Amniotic stem cell (primary cell): ENCODE data around the gene SLAMF9.
A peak's percentile ranks its signal among the peaks of the same experiment; 100 is the strongest.

Source experiments
- DNase-seq: peaks from one replicate; lab custom pipeline; 2025; lab: John Stamatoyannopoulos, UW

The SLAMF9 gene

DNA sequence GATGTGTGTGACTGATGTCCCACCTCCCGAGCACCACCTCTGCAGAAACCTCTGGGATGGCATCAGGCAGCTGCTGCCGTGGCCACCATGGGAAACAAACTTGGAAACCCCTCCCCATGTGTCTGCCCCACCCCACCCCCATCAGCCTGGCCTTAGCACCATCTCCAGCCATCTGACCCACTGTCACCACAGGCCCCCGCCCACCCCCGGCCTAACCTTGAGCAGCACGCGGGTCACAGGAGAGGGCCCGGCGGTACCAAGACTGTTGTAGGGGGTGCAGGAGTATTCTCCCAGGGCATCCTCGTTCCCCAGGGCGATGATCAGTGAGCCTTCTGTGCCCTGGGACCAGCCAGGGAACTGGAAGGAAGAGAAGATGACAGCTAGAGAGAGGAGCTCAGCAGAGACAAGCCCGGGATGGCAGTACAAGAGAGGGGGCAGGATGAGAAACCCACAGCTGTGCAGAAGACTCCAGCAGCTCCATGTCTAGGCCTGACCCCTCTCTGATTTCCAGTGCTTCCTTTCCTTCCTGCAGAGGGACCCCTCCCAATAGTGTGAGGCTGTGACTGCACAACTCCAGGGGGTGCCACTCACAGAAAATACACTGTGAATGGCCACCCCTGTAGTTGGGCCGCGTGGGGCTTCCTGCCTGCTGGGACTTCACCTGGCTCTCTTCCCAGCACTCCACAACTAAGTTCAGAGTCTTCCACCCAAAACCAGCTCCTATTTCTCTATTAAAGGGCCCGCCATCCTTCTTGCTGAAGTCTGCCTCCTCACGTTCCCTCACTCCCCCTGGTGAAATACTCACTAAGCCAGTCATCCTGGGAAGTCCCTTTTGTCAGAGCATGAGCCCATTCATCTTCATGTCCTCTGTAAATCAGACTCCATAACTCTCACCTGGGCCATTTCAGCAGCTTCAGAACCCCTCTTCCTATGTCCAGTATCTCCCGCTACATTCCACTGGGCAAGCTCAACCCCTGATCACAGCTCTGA, 21.4 kb downstream of the SLAMF9 start:
- DNase-seq = no peak

DNA sequence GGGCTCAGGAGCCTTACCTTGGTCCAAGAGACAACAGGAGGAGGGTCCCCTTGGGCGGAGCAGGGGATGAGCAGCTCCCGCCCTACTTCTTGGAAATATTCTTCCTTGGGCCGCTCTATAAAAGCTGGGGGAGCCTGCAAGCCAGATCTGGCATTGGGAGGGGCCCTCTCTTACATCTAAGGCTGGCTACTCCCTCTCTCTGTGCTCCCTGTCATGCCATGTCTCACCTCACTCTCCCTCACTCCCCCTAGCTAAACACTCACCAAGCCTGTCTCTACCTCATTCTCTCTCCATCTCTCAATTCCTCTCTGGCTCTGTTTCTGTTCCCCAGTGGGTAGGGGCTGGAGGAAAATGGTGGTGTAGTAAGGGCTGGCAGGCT, 22.3 kb downstream of the SLAMF9 start:
- DNase-seq = no peak

DNA sequence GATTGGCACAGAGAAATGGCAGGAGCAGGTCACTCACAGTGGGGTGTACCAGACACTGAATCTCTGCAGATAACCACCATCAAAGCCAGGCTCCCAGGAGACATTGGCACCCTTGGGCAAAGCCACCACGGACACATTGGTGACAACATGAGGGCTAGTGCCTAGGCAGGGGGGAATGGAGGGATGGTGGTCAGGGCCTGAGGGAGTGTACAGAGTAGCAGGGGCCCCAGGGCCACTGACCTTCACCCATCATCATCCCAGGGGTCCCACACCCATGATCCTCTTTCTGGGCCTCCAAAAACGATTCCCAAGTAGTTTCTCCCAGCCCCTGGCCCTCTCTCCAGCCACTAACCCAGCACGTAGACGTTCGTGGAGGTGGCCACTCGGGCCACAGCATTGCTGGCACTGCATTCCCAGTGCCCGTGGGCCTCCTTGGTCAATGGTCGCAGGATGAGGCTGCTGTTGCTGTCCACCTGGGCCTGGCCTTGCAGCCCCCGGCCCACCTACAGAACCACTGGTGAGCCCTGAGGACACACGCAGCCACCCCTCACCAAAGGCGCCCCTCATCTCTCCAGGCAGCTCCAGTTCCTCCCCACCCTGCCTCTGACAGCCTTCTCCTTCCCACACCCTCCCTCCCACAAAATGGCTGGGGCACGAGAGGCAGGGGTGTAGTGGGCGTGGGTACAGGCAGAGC, 22.8 kb downstream of the SLAMF9 start:
- no peak for DNase-seq

DNA sequence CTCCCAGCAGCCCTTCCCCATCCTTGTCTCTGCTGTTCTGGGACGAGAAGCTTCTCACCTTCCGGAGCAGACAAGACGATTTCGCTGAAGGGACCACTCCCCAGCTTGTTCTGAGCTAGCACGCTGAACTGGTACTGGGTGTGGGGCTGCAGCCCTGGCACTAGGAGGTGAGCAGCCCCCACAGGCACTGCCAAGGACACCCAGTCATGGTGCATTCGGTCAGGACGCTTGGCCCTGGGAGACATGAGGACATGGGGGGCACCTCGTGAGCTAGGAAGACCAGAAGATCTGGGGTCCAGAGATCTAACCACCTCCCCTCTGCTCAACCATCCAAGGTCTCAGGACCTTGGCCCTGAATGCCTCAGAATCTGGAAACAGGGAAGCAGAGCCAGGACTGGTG, 23.4 kb downstream of the SLAMF9 start:
- no peak for DNase-seq

DNA sequence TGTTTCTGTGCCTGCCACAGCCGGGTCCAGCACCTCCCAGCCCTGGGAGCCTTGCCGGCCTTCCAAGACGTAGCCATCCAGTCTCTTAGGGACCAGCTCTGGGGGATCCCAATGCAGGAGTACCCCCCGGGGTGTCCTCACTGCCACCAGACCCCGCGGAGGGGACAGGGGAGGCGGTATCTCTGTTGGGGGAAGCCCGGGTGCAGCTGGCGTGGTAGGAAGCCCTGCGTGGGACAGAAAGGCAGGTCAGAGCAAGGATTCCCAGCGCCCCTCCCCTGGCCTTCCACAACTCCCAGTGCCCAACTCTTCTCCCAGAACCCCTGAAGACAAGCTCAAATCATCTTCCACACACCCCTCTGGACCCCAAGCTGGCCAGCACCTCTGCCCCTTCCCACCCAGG, 23.8 kb downstream of the SLAMF9 start:
- no peak for DNase-seq

DNA sequence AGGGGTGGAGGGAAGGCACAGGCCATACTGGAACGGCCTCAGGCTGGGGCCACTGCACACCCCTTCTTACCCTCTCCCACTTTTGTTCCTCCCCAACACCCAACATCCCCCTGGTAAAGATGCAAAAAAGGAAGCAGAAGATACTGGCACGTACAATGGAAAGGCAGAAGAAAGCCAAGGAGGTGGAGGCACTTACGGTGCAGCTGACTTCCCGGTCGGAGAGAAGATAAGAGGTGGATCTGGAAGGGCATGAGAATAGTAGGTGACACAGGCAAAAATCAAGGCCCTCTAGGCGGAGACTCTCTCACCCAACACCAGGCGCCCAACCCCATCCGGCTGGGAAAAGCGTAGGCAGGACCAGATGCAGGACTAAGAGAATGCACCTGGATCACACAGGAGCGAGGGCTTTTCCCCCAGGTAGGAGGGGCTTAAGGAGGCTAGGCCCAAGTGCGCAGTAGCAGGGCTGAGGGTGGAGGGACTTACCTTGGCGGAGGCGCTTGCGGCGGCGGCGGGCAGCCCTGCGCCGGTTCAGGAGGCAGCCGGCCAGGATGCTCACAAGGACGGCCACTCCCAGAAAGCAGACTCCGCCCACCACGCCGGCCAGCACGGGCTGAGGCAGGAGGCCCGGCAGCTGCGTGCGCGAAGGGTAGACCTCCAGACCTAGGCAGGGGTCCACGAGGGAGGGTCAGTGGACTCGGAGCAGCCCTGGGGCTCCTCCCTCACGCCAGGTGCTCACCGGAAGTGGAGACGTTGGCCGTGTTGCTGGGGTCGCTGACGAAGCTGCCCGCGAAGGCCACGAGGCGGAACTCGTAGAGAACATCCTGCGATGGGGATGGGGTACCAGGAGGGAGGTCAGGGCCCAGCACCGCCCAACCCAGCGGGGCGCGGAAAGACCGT, 24.6 kb downstream of the SLAMF9 start:
- no peak for DNase-seq

DNA sequence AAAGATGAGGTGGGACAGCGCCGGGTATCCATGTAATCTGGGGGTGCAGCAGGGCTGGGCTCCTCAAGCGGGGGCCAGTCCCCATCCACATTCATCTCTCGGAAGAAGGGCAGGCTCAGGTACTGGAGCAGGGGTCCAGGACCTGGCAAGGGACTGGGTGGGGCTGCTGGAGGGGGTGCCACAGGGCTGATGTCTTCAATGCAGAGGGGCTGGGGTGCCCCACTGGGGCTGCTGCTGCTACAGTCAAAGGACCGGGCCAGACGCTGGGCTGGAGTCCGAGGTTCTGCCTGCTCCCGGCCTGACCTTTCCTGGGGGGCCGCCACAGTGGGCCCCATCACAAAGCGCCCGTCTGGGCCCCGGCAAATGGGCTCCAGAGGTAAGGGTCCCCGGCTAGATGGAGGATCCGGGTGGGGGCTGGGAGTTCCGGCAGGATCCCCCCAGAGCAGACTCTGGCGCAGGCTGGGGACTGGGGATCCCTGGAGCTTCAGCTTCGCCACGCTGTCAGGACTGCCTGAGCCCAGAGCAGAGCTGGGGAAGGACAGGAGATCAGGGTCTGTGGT, 25.5 kb downstream of the SLAMF9 start:
- no peak for DNase-seq

DNA sequence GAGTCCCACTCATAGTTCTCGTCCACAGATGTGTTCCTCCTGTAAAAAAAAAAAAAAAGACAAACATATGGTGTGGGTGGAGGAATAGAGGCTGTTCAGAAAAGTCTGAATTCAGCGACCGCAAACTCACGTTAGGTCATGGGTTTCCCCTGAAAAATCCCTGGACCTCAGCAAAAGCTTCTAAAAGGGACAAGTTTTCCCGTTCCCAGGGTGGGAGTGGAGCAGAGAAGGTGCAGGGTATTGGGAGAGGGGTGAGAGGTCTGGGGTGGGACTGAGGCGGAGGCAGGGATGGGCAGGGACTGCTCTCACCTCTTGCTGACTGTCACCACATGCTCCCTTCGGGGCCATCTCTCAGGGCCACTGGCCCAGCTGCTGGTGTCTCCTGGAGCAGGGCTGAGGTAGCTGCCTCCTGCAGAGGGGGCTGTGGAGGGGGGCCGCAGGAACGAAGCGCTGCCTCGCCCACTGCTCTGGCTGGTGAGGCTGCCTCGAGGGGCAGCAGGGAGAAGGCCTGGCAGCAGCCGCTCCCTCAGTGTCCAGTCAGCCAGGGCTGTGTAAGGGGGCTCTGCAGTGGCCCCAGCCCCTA, 26.1 kb downstream of the SLAMF9 start:
- DNase-seq = no peak

DNA sequence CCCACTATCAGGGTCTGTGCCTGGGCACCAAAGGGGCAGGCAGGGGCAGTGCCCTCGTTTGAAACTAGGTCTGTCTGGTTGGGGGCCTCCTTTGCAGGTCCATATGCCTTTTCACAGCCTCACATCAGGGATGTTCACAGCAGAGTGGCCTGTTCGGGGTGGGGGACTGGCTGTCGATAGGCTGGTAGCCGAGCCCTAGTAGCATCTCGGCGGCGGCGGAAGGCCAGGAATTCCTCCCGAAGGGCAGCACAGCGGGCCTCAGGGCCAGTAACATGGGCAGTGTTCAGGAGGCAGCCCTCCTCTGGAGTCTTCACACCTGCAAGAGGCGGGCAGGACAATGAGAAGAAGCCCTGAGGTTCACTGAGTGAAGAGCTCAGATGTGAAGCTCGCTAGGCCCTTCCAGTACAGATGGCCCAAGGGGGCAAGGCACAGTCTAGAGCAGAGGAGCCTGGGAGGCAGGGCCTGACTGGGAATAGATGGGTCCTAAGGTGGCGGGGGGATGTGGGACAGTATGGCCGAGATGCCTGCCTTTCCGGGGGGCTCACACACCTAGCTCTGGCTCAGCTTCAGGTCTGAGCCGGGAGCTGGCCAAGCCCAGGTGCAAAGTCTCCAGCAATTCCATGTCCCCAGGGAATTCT, 26.7 kb downstream of the SLAMF9 start:
- DNase-seq = no peak

DNA sequence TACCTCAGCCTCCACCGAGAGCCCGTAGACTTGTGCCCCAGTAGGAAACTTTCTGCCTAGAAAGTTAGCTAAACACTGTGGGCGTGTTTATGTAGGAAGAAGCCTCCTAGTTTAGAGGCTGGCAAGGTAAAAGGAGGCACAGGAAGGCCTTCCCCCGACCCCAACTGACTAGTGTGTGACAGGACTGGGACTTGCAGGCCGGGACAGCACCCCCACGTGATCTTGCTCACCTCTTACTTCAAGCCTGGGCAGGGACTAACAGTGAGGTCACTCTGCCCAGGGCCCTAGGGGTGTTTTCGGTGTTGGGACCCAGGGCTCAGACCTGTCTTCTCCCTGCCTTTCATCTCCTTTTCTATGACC, 28.3 kb downstream of the SLAMF9 start:
- DNase-seq = no peak

DNA sequence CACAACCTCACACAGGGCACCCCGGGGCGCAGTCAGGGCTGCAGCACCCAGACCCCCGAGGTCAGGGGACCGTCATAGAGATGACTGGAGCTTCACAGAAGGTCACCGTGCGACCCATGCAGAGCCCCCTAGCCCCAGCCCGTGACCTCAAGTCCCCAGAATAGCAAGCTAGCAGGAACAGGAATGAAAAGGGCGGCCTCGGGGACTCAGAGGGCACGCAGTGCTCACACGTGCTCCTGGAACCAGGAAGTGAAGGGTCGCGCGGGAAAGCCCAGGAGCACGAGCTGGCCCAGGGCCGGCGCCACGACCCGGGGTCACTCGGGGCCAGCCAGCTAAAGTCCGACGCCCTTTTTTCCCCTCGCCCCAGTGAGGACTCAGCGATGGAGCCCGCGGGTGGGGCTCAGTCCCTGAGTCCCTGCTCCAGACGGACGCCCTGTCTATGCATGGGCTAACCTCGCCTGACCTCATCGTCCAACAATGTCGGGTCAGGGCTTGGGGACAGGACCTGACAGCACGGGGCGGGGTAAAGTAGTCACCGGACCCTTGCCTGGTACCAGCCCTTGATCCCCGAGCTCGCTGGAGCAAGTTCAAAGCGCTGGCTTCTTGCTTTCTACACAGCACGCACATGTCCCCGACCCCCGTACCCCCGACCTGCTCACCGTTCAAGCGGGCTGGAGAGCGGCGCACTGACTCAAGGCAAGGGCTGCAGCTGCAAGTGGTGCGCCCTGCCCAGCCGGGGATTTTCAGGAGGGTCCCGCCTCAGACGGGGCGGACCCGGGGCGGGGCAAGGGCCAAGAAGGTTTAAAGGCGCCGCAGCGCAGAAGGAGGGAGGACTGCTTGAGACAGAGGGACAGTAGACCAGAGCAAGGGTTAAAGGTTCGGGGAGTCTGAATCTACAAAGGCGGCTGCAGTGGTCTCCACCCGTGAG, 29.0 kb downstream of the SLAMF9 start, which contains the start of gene TAGLN2:
Gene TAGLN2 (minus strand): TSS at position 717 of the 928 bp plus-strand sequence. CDS start 4,998 bp downstream, outside the sequence.
- DNase-seq = peak; percentile 65

DNA sequence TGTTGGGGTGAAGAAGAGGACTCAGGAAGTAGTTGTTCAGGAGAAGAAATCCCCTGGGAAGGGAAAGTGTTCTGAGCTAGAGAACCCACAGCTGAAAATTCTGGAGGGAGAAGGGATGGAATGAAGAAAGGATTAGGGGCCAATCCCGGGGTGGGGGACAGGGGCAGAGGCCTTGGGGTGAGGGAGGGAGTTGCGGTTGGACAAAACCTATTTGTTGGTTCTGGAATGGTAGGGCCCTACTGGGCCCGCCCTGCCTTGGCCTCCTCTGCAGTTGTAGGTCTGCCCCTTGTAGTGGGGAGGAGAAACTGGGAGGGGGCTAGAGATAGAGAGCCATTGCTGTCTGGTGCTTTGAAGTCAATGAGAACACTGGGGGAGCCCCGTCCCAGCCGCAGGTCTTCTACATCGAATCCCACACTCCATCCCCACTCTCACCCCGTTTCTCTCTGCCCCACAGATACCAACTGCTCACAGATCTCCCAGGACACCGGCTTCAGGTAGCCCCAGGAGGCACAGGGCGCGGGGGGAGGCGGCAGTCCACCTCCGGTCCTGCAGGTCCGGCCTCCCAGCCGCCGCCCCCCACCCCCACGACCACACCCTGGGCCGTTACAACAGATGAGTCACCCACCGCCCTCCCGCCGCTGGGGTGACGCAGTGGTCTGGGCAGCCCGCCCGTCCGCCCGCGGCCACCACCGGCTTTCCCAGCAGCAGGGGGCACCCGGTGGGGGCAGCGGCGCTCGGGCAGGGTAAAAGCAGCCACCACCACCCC, 29.8 kb downstream of the SLAMF9 start:
- peak; percentile 87 for DNase-seq

DNA sequence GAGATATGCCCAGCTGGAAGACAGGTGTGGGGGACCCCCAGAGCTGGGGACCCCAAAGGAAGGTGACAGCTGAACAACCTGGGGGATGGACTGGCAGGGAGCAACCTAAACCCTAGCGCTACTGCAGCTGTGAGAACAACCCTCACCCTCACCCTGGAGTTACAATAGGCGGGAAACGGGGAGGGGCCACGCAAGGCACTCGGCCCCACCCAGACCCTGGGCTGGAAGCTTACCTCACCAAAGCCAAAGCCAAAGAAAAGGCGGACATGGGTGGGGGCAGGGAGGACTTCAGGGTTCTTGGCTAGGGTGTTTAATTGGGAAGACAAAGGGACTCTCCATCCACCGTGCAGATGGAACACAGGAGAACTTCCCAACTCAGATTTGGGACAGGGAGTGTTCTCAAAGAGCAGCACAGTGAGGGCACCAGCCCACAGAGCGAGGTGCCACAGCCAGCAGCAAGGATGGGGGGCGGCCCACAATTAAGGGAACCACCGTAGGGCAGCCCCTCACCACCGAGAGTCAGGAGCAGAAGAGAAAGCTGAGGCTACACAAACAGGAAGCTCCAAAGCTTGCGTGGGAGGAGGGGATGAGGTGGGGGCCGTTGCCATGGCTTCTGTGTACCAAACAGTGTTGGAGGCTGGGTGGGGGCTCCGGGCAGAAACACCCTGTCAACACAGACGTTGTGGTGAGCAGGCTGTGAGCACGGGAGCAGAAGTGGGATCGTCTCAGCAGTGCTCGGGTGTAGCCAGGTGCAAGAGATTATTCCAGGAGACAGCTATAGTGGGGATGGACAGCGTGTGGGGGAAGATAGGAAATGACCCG, 30.6 kb downstream of the SLAMF9 start:
- DNase-seq = peak; percentile 68

DNA sequence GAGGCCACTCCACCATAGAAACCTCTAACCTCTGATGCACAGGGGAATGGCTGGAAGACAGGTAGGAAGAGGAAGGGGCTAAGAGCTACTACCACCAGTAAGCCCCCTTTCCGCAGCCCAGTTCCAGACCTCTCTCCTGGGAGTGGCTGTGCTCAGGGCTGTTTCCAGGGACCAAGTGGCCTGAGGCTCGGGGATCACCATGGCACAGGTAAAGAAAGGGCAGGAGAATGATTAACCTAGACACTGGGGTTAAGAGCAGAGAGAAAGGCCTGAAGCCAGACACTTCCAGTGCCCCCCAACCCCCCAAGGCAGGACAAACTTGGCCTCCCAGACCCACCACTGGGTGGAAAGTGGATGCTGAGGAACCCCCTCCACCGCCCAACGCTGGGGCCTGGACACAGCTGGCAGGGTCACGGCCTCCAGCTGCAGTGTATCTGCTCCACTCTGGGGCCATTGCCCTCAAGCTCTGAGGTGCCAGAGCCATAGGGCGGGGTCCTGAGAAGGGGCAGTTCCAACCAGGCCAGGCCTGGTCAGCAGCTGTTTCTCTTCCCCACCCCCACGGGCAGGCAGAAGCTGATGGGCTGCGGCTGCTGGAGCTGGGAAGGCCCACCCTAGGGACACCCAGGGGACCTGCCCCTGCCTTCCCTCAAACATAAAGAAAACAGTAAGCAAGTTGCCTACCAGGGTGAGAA, 31.4 kb downstream of the SLAMF9 start:
- no peak for DNase-seq

DNA sequence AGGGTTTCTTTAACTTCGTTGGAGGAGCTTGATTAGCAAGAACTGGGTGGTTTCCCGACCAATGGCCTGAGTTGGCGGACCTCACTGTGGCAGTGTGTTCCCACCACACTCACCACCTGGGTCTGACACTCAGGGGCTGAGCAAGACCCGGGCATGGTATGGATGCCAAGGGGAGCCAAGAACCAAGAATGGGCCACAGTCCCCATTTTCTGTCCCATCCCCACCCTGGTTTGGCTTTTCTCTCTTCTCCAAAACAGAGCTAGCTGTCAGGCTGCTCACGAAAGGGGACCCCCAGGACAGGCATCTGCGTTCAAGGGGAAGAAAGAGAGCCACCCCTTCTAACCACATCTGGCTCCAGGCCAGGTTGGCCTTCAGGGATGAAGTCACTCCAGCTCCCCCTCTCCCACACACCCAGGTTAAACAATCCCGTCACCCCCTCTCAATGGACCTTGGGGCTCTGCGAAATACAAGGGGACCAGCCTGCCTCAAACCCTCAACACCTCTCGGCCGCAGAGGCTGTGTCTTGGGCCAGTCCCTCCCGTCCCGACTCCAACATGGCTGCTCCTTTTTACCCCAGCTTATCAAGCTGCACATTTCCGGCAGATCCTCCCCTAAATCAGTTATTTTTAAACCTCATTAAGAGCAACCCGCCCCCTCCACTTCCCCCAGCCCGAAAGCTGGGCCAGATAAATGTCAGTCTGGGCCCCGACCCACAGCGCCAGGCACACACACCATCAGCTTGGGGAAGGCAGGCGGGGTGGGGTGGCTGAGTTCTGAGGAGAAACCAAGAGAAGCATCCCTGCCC, 32.1 kb downstream of the SLAMF9 start:
- DNase-seq = no peak

DNA sequence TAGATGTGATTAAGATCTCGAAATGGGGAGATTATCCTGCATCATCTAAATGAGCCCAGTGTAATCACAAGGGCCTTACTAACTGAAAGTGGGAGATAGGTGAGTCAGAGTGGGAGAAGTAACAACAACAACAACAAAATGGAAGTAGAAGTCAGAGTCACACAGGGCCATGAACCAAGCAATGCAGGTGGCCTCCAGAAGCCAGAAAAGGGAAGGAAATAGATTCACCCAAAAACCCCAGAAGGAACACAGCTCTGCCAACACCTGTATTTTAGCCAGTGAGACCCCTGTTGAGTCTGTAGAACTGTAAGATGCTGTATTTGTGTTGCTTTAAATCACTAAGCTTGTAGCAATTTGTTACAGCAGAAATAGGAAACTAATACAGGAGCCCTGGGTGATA, 32.8 kb downstream of the SLAMF9 start:
- DNase-seq = no peak

DNA sequence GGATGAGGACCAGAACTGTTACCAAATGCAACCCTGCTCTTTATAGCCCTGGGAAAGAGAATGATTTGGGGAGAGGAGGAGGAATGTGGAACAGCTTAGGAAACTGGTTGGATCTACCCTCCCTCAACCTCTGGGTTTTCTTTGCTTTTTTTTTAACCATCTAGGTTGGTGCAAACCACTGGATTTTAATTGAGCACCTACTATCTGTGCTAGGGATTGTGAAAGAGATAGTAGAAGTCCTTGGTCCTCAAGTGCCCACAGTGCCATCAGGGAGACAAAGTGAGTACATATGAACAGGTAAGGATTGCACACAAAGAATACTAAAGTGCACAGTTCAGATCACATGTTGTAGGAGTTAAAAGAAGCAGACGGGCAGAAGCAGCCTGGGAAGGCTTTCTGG, 33.4 kb downstream of the SLAMF9 start:
- DNase-seq = no peak
